Omental fat pad (tissue), 4 donors: Measurements from ENCODE around the gene DTX1. TPM values are rescaled to one million over a fixed set of nuclear protein-coding genes. Genes with fewer than 3 reads are reported as not detected.

Experiments
- ATAC-seq: fragments of 150-250 bp; one replicate; pipeline ENCODE4 v1.9.1; 2016; ENCODE audit warnings: mild to moderate bottlenecking, moderate library complexity; ENCODE audit not compliant: low FRiP score
- DNase-seq: peaks from one replicate; pipeline ENCODE4 v3.0.0-alpha.2; 2019; ENCODE audit warnings: low spot score
- CTCF ChIP-seq, 3 donors: fragments of 450-650 bp; IDR thresholded peaks; one replicate each; pipeline ENCODE4 v1.5.1; 2016 to 2017; ENCODE audit warnings: antibody characterized with exemption in 3 of 3, mild to moderate bottlenecking in 3 of 3, moderate library complexity in 2 of 3
- total RNA-seq, 4 donors: library from RNA; depleted of rRNA; stranded (reverse); fragments of >200 nt; gene quantifications; one replicate each; pipeline ENCODE4 v1.1.0, GENCODE V29; 2016

Gene DTX1
- total RNA-seq, 4 donors from 2014 or later, result 30.1 to 80.9 (median 35.5) TPM

- no peak for TF ChIP-seq CTCF (IDR thresholded peaks at IDR 0.05)
- DNase-seq, result no peak
- no peak for ATAC-seq
Measured at GRCh38 chr12:113106361-113106760, 49.8 kb downstream of the DTX1 start.

GRCh38 chr12:113108308-113108707 is 51.8 kb downstream of the DTX1 start:
- no peak for ATAC-seq
- DNase-seq, result no peak
- TF ChIP-seq CTCF (IDR thresholded peaks at IDR 0.05), result no peak

GRCh38 chr12:113109360-113109759 is 52.8 kb downstream of the DTX1 start:
- no peak for DNase-seq
- ATAC-seq, result no peak
- TF ChIP-seq CTCF (IDR thresholded peaks at IDR 0.05), result no peak

GRCh38 chr12:113109872-113110599 is 53.5 kb downstream of the DTX1 start:
- no peak for TF ChIP-seq CTCF (IDR thresholded peaks at IDR 0.05)

GRCh38 chr12:113111247-113111646 is 54.7 kb downstream of the DTX1 start:
- ATAC-seq, result no peak
- DNase-seq, result no peak
- no peak for TF ChIP-seq CTCF (IDR thresholded peaks at IDR 0.05)

More at GRCh38 chr12:113109872-113110599, 53.5 kb downstream of the DTX1 start:
- ATAC-seq, result no peak
- DNase-seq, result no peak

- TF ChIP-seq CTCF (IDR thresholded peaks at IDR 0.05), result no peak
- DNase-seq (no peak), ATAC-seq (no peak)
Measured at GRCh38 chr12:113112043-113112899, 55.7 kb downstream of the DTX1 start.
